HEK293 (cell line): ENCODE results near the gene MINDY2.
A peak's percentile ranks its signal among the peaks of the same experiment; 100 is the strongest.

ENCODE experiments used
- CTCF ChIA-PET: fragments of 350-600 bp; formaldehyde crosslinking; extraction: SDS; loops from one replicate; lab custom pipeline; 2021; ENCODE audit warnings: antibody characterized with exemption; lab: Yijun Ruan, JAX
- POLR2A ChIA-PET: fragments of 300-600 bp; formaldehyde crosslinking; extraction: SDS; loops from one replicate; lab custom pipeline; 2020; ENCODE audit warnings: antibody characterized with exemption, inconsistent platforms; lab: Yijun Ruan, JAX
- H3K27ac ChIP-seq: fragments of 200-500 bp; sonication (Bioruptor generic); 2 replicates; pipeline ENCODE4 v1.5.1; 2014; ENCODE audit warnings: low read depth, low read length, control low read depth, inconsistent platforms; ENCODE audit errors: extremely low read depth
- H3K36me3 ChIP-seq, 2 experiments: fragments of 200-500 bp in 1 of 2; sonication (Bioruptor generic) in 1 of 2; 1 replicate in 1 of 2; 2 replicates in 1 of 2; pipeline ENCODE4 v1.5.1; 2014 to 2017; ENCODE audit warnings: inconsistent platforms in 2 of 2, low read length in 2 of 2; ENCODE audit not compliant: control insufficient read depth in 2 of 2, insufficient read depth in 1 of 2
- H3K4me1 ChIP-seq: fragments of 200-500 bp; sonication (Bioruptor generic); 2 replicates; pipeline ENCODE4 v1.5.1; 2014; ENCODE audit warnings: mild to moderate bottlenecking, low read length, inconsistent platforms; ENCODE audit not compliant: control insufficient read depth, insufficient read depth
- H3K4me3 ChIP-seq: 2 replicates; pipeline ENCODE4 v1.5.1; 2011; ENCODE audit warnings: low read depth, mild to moderate bottlenecking, control low read depth, low read length, moderate library complexity
- H3K9me3 ChIP-seq: fragments of 200-500 bp; sonication (Bioruptor generic); 2 replicates; pipeline ENCODE4 v1.5.1; 2014; ENCODE audit warnings: low read depth, low read length, inconsistent platforms; ENCODE audit not compliant: control insufficient read depth, insufficient read depth
- FEZF1 ChIP-seq: fragments of 450-650 bp; formaldehyde crosslinking; IDR thresholded peaks from 2 replicates; pipeline ENCODE4 v1.5.1; 2016; ENCODE audit warnings: missing biosample characterization, missing genetic modification characterization
- GLI4 ChIP-seq: fragments of 450-650 bp; formaldehyde crosslinking; IDR thresholded peaks from 2 replicates; pipeline ENCODE4 v1.5.1; 2016; ENCODE audit warnings: missing biosample characterization, missing genetic modification characterization
- GLIS1 ChIP-seq: fragments of 450-650 bp; formaldehyde crosslinking; IDR thresholded peaks from 2 replicates; pipeline ENCODE4 v1.5.1; 2016; ENCODE audit warnings: missing biosample characterization, missing genetic modification characterization
- HOXD13 ChIP-seq: sonication (generic); formaldehyde crosslinking; IDR thresholded peaks from 2 replicates; pipeline ENCODE4 v1.8.0; 2022; ENCODE audit warnings: missing genetic modification reagents, borderline replicate concordance
- KLF16 ChIP-seq: fragments of 450-650 bp; formaldehyde crosslinking; IDR thresholded peaks from 2 replicates; pipeline ENCODE4 v1.5.1; 2017; ENCODE audit warnings: missing biosample characterization, missing genetic modification characterization
- KLF8 ChIP-seq: fragments of 450-650 bp; formaldehyde crosslinking; IDR thresholded peaks from 2 replicates; pipeline ENCODE4 v1.5.1; 2016; ENCODE audit warnings: missing biosample characterization, missing genetic modification characterization
- OSR2 ChIP-seq: fragments of 450-650 bp; formaldehyde crosslinking; IDR thresholded peaks from 2 replicates; pipeline ENCODE4 v1.5.1; 2016; ENCODE audit warnings: missing biosample characterization, missing genetic modification characterization
- OVOL3 ChIP-seq: fragments of 450-650 bp; formaldehyde crosslinking; IDR thresholded peaks from 2 replicates; pipeline ENCODE4 v1.5.1; 2016; ENCODE audit warnings: missing biosample characterization, missing genetic modification characterization
- REST ChIP-seq: fragments of 450-650 bp; formaldehyde crosslinking; IDR thresholded peaks from 2 replicates; pipeline ENCODE4 v1.5.1; 2016; ENCODE audit warnings: missing biosample characterization, missing genetic modification characterization
- SCRT2 ChIP-seq: fragments of 450-650 bp; formaldehyde crosslinking; IDR thresholded peaks from 2 replicates; pipeline ENCODE4 v1.5.1; 2016; ENCODE audit warnings: missing biosample characterization, missing genetic modification characterization
- SP3 ChIP-seq: fragments of 450-650 bp; formaldehyde crosslinking; IDR thresholded peaks from 2 replicates; pipeline ENCODE4 v1.5.1; 2016; ENCODE audit warnings: missing biosample characterization, missing genetic modification characterization
- TCF7L2 ChIP-seq: IDR thresholded peaks from 2 replicates; pipeline ENCODE4 v1.6.1; 2011; ENCODE audit warnings: low read depth, mild to moderate bottlenecking, inconsistent platforms, low read length, moderate library complexity, borderline replicate concordance
- ZFHX2 ChIP-seq: fragments of 450-650 bp; formaldehyde crosslinking; conservative IDR thresholded peaks from 2 replicates; pipeline ENCODE4 v1.5.1; 2016; ENCODE audit warnings: missing biosample characterization, missing genetic modification characterization
- ZNF169 ChIP-seq: fragments of 450-650 bp; formaldehyde crosslinking; IDR thresholded peaks from 2 replicates; pipeline ENCODE4 v1.5.1; 2016; ENCODE audit warnings: missing biosample characterization, missing genetic modification characterization
- ZNF311 ChIP-seq: fragments of 450-650 bp; formaldehyde crosslinking; IDR thresholded peaks from 2 replicates; pipeline ENCODE4 v1.5.1; 2017; ENCODE audit warnings: missing biosample characterization, missing genetic modification characterization, borderline replicate concordance
- ZNF324 ChIP-seq: fragments of 450-650 bp; formaldehyde crosslinking; IDR thresholded peaks from 2 replicates; pipeline ENCODE4 v1.5.1; 2016; ENCODE audit warnings: missing biosample characterization, missing genetic modification characterization
- ZNF335 ChIP-seq: fragments of 450-650 bp; formaldehyde crosslinking; conservative IDR thresholded peaks from 2 replicates; pipeline ENCODE4 v1.5.1; 2016; ENCODE audit warnings: missing biosample characterization, missing genetic modification characterization
- ZNF560 ChIP-seq: fragments of 450-650 bp; formaldehyde crosslinking; IDR thresholded peaks from 2 replicates; pipeline ENCODE4 v1.5.1; 2017; ENCODE audit warnings: missing biosample characterization, missing genetic modification characterization, borderline replicate concordance
- ZNF629 ChIP-seq: fragments of 450-650 bp; formaldehyde crosslinking; IDR thresholded peaks from 2 replicates; pipeline ENCODE4 v1.5.1; 2017; ENCODE audit warnings: missing biosample characterization, missing genetic modification characterization
- ZNF792 ChIP-seq: fragments of 450-650 bp; formaldehyde crosslinking; IDR thresholded peaks from 2 replicates; pipeline ENCODE4 v1.5.1; 2016; ENCODE audit warnings: missing biosample characterization, missing genetic modification characterization
- TF ChIP-seq, protein P1 (sequence below): fragments of 450-650 bp; formaldehyde crosslinking; IDR thresholded peaks from 2 replicates; pipeline ENCODE4 v1.5.1; 2016; ENCODE audit warnings: missing biosample characterization, missing genetic modification characterization

The MINDY2 gene

DNA sequence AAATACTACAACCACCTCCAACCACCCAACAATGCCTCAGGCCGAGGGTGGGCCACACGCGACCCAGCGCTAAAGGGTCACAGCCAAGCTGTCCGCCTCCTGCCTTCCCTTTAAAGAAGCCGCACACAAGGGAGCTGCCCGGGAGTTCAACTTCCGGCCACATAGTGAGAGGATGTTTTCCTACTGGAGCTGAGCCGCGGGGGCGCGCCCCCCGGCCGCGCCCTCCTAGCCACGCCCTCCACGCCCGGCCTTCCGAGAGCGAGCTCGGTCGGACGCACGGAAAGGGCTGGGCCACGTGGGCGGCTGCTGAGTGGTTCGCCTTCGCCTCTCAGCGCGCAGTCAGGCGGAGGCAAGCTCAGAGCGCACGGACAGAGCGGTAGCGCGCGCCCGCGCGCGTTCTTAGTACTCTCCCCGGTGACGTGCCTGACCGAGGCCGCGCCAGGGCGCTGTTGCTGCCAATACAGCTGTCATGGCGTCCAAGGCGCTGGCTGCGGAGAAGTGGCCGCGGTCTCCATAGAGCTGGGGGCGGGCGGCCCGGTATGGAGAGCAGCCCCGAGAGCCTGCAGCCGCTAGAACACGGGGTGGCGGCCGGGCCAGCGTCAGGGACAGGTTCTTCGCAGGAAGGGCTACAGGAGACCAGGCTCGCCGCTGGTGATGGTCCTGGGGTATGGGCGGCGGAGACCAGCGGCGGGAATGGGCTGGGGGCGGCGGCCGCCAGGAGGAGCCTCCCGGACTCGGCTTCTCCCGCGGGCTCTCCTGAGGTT is at the start of gene MINDY2 (continued):
- TF ChIP-seq ZNF311 (no peak), KLF16 (tag by site-specific recombination) (peak; percentile 59), ZNF629 (tag by site-specific recombination) (peak; percentile 10; the same call in 1 of the 2 replicates), SP3 (tag by site-specific recombination) (peak; percentile 76), OVOL3 (tag by site-specific recombination) (no peak), ZNF560 (tag by site-specific recombination) (no peak), GLI4 (0 out of 2 replicates have a peak, but pooled peaks have one; percentile 36), ZNF792 (tag by site-specific recombination) (no peak), ZFHX2 (peak; percentile 91), KLF8 (tag by site-specific recombination) (peak; percentile 77), TCF7L2 (peak; percentile 97), SCRT2 (tag by site-specific recombination) (peak; percentile 96), GLIS1 (tag by site-specific recombination) (peak; percentile 85)

DNA sequence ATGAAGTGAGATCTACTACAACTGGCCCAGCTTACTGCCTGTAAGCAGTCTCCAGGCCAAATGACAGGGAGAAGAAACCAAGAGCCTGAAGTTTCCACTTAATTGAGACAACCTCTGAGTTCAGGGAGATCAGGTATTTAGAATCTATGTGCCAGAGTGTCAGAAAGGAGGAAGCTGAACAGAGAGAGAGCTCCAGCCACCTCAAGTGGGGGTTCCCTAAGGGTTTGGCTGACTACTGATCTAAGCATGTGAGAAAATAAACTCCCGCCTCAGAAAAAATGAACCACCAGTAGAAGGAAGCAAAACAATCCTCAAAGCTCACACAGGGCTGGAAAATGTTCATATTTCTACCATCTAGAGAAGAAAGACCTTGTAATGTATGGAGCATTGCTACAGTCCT is 46.6 kb upstream of the MINDY2 start:
- Histone ChIP-seq H3K27ac (no peak overlapping the region), H3K4me3 (no peak overlapping the region), H3K4me1 (no peaks in the 10 kb centered on the region), H3K9me3 (no peaks in the 10 kb centered on the region), H3K36me3 (no peaks in the 10 kb centered on the region)
- POLR2A ChIA-PET: interaction anchor here (0.9 kb wide), 1 partner anchor 46 kb away, joined by 3 read pairs; the partner anchor contains the start of gene MINDY2
- CTCF ChIA-PET: no interaction called here
- TF ChIP-seq, protein P1, sequence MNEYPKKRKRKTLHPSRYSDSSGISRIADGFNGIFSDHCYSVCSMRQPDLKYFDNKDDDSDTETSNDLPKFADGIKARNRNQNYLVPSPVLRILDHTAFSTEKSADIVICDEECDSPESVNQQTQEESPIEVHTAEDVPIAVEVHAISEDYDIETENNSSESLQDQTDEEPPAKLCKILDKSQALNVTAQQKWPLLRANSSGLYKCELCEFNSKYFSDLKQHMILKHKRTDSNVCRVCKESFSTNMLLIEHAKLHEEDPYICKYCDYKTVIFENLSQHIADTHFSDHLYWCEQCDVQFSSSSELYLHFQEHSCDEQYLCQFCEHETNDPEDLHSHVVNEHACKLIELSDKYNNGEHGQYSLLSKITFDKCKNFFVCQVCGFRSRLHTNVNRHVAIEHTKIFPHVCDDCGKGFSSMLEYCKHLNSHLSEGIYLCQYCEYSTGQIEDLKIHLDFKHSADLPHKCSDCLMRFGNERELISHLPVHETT (tag by site-specific recombination): no peak
- no peak for TF ChIP-seq ZNF324 (tag by site-specific recombination)
- no peak for TF ChIP-seq ZNF169 (tag by site-specific recombination)
- TF ChIP-seq ZNF335: no peak
- no peak for TF ChIP-seq OSR2 (tag by site-specific recombination)
- no peak for TF ChIP-seq REST (tag by site-specific recombination)
- no peak for TF ChIP-seq FEZF1 (tag by site-specific recombination)
- TF ChIP-seq HOXD13 (CRISPR knock-in tag): no peak
